ENCODE data around the gene NCBP3.

The NCBP3 gene

DNA sequence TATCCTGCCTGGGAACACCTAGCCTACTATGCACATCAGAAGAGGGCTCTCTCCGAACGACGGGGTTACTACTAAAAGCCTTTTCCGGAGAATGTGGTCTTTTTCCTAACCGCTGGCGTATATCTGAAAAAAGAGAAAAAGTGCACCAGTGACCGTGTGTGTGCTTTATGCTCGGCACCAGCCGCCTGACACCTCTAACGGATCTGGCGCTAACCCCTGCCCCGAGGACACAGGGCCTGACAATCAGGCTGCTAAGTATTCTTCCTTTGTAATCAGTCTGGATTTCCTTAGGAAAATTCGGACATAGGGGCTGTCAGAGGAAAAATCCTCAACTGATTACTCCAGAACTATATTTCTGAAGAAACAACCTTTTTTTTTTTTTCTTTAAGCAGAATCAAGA is 31.7 kb downstream of the NCBP3 start:
- TF ChIP-seq CTCF (IDR thresholded peaks at IDR 0.05) = no peak

GRCh38 chr17:3813171-3813570 is 32.9 kb downstream of the NCBP3 start:
- TF ChIP-seq CTCF (IDR thresholded peaks at IDR 0.05) = no peak

DNA sequence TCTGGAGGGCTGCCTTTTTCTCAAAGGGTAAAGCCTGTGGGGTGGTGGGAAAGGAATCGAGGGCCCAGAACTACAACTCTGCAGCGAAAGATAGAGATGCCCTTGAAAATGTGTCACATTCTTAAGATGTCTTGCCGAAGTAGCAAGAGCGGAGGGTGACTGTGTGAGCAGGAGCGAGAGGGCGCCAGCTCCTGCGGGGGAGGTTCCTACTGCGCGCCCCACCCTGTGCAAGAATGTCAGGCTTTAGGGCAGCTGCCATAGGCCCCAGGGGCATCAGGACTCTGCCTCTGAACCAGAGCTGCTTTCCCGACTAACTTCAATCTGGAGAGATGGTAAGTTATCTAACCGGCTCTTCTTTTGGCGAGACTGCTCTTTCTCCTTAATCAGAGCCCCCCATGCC is 33.3 kb downstream of the NCBP3 start:
- no peak for TF ChIP-seq CTCF (IDR thresholded peaks at IDR 0.05)

- TF ChIP-seq CTCF (IDR thresholded peaks at IDR 0.05) = no peak
Measured at GRCh38 chr17:3812284-3812683, 33.8 kb downstream of the NCBP3 start.

DNA sequence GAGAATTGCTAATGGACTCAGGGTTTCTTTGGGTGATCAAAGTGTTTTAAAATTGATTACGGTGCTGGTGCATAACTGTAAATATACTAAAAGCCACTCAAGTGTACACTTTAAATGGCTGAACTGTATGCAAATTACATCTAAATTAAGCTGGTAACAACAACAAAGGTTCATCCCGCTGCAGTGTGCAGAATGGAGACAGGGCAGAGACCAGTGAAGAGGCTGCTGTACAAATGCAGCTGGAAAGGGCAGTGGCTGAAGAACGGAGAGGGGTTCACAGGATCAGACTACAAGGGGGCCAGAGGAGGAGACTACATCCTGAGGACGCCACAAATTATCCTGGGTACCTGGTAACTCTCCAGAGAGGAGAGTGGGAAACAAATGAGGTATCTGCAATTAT is 36.0 kb downstream of the NCBP3 start:
- TF ChIP-seq CTCF (IDR thresholded peaks at IDR 0.05) = no peak

GRCh38 chr17:3809135-3809534 is 36.9 kb downstream of the NCBP3 start:
- TF ChIP-seq CTCF (IDR thresholded peaks at IDR 0.05) = no peak

DNA sequence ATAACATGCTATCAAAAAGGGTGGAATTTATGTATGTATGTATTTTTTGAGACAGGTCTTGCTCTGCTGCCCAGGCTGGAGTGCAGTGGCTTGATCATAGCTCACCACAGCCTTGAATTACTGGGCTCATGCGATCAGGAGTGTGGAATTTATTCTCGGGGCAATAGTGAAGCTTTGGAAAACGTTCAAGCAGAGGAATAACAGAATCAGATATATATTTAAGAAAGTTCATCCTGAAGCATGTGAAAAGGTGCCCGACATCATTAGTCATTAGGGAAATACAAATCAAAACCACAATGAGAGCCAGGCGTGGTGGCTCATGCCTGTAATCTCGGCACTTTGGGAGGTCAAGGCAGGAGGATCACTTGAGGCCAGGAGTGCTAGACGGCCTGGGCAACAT is 37.3 kb downstream of the NCBP3 start:
- no peak for TF ChIP-seq CTCF (IDR thresholded peaks at IDR 0.05)

- no peak for TF ChIP-seq CTCF (IDR thresholded peaks at IDR 0.05)
Measured at GRCh38 chr17:3805581-3805980, 40.5 kb downstream of the NCBP3 start.
